AG10803 (cell line): ENCODE data around the gene SLC6A3.

ENCODE experiments used
- DNase-seq: peaks from one replicate; pipeline ENCODE4 v3.0.0; 2010; ENCODE audit warnings: low read depth
- H3K4me3 ChIP-seq: 2 replicates; pipeline ENCODE4 v1.5.1; 2011; ENCODE audit warnings: mild to moderate bottlenecking, low read length, control low read depth
- TF ChIP-seq, protein P1 (sequence below): conservative IDR thresholded peaks from 2 replicates; pipeline ENCODE4 v1.5.1; 2011; ENCODE audit warnings: mild to moderate bottlenecking, low read length, control low read depth, inconsistent platforms

Gene SLC6A3

DNA sequence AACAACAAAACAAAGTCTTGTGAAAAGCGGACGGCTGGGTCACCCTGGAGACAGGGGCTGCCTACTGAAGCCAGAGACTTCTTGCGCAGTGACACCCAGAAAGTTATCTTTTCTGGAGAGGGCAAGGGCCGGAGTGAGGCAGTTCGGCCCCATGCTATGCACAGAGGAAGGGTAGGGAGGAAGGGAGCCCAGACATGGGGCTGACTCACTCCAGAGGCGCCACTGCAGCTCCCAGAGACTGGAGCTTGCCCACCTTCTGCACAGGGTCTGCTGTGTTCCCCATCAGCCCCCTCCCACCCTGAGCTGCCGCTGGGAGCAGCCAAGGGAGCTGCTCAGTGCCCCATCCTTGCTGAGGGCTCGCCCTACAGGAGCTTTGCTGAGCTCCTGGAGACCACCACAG lies 13.3 kb downstream of the SLC6A3 start:
- TF ChIP-seq, protein P1, sequence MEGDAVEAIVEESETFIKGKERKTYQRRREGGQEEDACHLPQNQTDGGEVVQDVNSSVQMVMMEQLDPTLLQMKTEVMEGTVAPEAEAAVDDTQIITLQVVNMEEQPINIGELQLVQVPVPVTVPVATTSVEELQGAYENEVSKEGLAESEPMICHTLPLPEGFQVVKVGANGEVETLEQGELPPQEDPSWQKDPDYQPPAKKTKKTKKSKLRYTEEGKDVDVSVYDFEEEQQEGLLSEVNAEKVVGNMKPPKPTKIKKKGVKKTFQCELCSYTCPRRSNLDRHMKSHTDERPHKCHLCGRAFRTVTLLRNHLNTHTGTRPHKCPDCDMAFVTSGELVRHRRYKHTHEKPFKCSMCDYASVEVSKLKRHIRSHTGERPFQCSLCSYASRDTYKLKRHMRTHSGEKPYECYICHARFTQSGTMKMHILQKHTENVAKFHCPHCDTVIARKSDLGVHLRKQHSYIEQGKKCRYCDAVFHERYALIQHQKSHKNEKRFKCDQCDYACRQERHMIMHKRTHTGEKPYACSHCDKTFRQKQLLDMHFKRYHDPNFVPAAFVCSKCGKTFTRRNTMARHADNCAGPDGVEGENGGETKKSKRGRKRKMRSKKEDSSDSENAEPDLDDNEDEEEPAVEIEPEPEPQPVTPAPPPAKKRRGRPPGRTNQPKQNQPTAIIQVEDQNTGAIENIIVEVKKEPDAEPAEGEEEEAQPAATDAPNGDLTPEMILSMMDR = no peak
- no peak overlapping the region for H3K4me3 ChIP-seq
- DNase-seq = no peak

- TF ChIP-seq, protein P1 = no peak
- DNase-seq = no peak
- H3K4me3 ChIP-seq = no peak overlapping the region
These were observed 14.0 kb downstream of the SLC6A3 start for GRCh38 chr5:1431021-1431811.

GRCh38 chr5:1430121-1430795 lies 15.0 kb downstream of the SLC6A3 start:
- TF ChIP-seq, protein P1 = no peak
- DNase-seq = no peak
- no peak overlapping the region for H3K4me3 ChIP-seq

- no peak overlapping the region for H3K4me3 ChIP-seq
- no peak for DNase-seq
- TF ChIP-seq, protein P1 = no peak
These were observed 15.7 kb downstream of the SLC6A3 start for GRCh38 chr5:1429496-1429895.

GRCh38 chr5:1429066-1429465 lies 16.2 kb downstream of the SLC6A3 start:
- no peak for DNase-seq
- no peak overlapping the region for H3K4me3 ChIP-seq
- TF ChIP-seq, protein P1 = no peak

DNA sequence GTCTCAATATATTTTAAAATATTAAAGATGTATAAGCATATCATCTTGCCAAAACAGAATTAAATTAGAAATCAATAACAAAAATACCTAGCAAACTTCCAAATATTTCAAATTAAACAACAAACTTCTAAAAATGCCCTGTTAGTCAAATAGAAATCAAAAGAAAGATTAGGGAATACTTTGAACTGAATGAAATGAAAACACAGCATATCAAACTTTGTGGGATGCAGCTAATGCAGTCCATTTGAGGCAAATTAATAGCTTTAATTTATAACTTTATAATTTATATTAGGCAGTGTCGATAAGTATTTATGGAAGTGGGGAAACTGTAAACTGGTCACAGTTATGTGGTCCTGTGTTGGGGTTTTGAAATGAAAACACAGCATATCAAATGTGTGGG lies 17.1 kb downstream of the SLC6A3 start:
- H3K4me3 ChIP-seq = no peak overlapping the region
- DNase-seq = no peak
- TF ChIP-seq, protein P1 = no peak

- no peak for DNase-seq
- H3K4me3 ChIP-seq = no peak overlapping the region
- TF ChIP-seq, protein P1 = no peak
These were observed 20.5 kb downstream of the SLC6A3 start for GRCh38 chr5:1424716-1425115.
